Urothelium cell line (cell line): ENCODE data around the gene FAM219B.
"Not testable (repeated sequence)": the region's sequence is repeated elsewhere in the genome, so short reads cannot be mapped to it uniquely, and the experiment has no call there.

Experiments used
- DNase-seq: peaks from one replicate; pipeline ENCODE4 v3.0.0; 2011; ENCODE audit warnings: low spot score, mixed read lengths
- FAIRE-seq: peaks from 2 replicates; lab custom pipeline; 2011; peaks lifted over from hg19 to GRCh38; lab: Jason Lieb, UNC

FAM219B gene, protein sequence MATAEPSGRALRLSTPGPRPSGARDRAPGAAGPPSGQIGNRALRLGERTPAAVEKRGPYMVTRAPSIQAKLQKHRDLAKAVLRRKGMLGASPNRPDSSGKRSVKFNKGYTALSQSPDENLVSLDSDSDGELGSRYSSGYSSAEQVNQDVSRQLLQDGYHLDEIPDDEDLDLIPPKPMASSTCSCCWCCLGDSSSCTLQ

DNA sequence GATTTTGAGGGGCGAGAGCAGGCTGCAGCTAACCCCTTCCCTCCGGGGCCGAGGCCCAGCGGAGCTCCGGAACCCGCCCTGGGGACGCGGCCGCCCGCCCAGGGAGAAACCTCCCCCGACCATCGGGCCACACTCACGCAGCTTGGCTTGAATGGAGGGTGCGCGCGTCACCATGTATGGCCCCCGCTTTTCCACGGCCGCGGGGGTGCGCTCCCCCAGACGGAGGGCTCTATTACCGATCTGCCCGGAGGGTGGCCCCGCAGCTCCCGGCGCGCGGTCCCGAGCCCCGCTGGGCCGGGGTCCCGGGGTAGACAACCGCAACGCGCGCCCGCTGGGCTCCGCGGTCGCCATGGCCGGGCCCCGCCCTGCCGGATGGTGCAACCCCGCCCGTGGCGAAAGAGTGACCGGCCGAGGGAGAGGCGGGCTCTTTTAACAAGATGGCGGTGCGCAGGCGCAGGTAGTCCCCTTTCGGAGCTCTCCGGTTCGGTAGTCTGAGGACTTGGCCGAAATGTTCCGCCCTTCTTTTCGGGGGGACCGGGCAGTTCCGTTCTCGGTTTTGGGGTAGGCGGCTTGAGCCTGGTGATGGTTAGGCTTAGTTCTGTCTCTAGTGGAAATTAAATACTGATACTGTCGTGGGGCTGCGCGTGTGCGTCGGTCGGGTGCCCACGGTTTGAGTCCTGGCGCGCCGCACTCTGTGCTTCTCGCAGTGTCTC, at the start of gene FAM219B:
Gene FAM219B, minus strand, starts transcription at position 402 of the 713 bp plus-strand sequence. Its CDS starts 51 bp downstream, at position 351.
- no peak for FAIRE-seq
- DNase-seq = peak; percentile 92

DNA sequence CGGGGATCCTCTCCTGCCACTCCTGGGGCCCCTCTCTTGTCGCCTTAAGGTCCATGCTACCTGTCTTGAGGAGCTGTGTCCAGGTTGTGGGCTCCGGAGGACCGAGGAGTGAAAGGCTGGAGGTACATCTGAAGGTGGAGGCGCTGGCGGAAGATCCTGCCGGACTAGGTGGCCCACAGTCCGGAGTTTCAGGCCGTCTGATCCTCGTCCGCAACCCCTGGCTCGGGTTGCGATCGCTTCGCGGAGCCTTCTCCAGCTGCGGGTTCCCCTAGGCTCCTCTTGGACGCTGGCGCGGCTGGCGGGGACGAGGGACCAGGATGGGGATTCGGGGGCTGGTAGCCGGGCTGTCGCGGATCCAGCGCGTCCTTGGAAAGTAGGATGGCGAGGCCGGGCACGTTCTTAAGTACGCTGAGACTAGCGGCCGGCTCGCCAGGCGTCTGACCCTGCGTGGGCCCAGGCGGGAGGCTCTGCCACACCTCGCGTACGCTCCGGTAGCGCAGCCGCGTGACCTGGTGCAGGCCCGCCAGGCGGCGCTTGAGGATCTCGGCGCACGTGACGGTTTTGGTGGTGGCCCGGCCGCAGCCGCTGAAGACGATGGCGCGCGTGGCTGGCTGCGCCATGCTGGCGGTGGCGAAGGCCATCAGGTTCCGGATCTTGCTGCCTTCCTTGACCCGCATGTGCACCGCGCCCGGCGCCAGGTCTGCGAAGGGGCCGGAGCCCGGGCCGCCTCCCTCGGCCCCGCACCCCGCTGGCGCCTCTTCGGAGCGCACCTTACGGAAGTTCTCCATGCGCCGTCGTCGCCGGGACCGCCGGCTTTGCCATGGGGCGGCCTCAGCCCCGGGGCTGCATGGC, 49.4 kb upstream of the FAM219B start:
- DNase-seq = no peak

DNA sequence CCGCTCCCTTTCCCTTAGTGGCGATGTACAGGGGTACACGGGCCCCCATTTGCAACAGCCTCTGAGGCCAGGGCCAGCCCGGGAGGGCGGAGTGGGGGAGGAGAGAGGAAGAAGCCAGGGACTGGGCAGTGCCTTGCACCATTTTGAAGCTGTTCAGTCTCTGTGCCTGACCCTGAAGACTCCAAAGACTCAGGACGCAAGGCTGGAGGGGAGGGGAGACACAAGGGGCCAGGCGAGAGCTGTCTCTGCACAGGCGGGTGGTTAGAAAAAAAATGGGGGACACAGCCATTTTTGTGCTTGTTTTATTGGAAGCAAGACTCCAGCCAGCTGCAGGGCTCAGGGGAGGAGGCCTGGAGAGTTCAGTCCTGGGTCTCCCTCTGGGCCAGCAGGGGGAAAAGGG, 48.4 kb upstream of the FAM219B start:
- no peak for FAIRE-seq
- DNase-seq = no peak

More for the DNA sequence above, 49.4 kb upstream of the FAM219B start:
- no peak for FAIRE-seq

DNA sequence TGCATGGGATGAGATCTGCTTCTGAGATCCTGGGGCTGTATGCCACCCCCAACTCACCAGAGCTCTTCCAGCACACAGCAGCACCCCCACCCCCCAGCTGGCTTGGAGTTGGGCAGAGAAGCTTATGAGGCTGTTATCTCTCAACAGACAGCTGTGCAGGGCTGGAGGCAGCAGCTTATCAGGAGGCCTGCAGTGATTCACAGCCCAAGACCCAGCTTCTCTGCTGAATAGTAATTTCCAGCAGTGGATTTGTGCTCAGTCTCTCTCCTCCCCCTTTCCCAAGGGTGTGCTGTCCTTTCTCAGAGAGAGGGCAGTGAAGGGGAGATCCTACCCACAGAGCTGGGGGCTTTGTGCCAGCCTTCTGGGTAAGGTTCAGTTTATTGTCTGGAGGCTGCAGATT, 47.9 kb upstream of the FAM219B start:
- no peak for FAIRE-seq
- no peak for DNase-seq

DNA sequence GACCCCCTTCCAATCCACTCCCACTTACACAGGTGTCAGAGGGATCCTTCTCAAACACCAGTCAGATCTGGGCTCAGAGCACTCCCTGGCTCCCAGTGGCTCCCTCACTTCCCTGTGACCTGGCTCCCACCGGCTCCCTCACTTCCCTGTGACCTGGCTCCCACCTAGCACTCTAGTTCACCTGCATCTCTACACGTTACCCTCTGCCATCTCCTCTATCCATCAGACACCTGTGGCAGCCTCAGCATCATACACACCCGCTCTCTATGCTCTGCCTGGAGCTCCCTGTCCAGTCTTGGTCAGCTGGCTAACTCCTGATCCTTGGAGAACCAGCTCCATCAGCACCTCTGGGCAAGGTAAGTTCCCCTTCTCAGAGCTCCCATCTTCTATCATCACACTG, 44.4 kb upstream of the FAM219B start:
- DNase-seq (no peak), FAIRE-seq (no peak)

DNA sequence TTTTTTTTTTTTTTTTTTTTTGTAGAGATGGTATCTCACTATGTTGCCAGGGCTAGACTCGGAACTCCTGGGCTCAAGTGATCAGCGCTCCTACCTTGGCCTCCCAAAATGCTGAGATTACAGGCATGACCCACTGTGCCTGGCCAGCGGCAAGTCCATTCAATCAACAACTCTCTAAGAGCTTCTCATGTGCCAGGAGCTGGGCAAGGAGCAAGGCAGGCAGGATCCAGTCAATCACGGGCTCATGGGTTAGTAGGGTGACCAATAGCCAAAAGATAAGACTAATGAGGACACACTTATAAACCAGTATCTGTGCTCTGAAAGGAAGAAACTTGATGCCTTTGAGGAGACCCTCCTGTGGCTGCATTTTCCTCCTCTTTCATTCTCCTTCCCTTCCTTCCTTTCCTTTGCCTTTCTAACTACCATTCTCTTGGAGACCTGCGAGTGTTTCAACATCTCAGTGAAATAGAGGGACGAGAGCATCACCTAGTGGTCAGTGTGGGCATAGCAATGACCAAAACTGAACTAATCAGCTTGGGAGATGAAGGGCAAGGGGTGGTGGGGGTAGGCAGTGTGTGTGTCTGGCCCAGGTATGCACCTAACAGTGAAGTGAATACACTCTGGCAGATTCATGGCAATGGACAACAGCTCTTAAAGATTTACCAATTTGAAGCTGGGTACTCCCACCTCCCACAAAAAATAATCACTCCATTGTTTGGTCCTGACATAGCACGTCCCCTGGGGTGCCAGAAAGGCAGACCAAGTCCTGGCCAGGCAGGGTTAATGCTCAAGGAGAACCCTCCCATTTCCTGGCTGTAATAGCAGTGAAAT, 43.6 kb upstream of the FAM219B start:
- peak; percentile 17 for FAIRE-seq
- DNase-seq = peak; percentile 60

DNA sequence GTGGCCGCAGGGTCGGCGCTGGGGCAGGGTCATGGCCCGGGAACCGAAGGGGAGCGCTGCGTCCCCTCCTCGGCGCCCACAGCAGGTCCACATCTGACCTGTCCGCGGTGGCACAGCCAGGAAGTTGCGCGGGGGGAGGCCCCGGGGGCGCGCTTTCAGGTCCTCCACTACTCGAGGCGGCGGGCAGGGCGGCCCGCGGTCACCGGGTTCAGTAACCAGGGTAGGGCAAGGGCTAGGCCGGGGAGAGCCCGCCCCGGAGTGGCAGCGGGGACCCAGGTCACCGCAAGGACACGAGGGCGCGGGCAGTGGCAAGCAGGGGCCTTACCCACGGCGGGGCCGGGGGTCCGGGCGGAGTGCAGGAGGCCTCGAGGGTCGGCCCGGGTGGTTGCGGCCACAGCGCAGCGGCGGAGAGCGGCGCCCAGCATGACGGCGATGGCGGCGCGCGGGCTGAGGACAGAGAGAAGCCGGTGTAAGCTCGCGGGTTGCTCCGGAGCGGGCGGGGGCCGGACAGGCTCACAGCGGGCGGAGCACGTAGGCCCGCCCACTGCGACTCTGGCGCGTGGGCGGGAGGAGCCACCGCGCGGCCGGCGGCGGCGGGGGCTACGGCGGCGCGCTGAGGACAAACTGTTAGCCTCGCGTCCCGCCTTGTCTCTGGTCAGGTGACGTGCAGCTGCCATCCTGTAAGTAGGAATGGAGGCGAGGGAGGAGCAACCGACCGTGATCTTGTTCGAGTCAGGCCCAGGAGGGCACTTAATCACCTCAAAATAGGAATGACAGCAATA, 31.1 kb upstream of the FAM219B start, which contains the start of gene COX5A:
Gene COX5A, minus strand, starts transcription at position 484 of the 782 bp plus-strand sequence. Its CDS starts 59 bp downstream, at position 425.
- DNase-seq = peak; percentile 88
- peak; percentile 73 for FAIRE-seq

DNA sequence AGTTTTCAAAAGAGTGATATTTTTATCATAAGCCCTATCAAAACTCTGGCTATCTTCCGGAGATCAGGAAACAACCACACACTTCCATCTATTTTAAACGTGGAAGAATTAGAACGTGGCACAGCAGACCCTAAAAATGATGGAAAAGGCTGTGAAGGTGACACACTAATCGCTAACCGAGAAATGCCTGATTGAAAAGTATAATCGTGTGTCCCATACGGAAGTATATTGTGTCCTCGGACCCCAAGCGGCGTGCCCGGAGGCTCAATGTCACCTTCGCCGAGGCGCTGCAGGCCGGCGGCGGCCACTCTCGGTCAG, 30.6 kb upstream of the FAM219B start:
- no peak for FAIRE-seq
- DNase-seq = no peak

DNA sequence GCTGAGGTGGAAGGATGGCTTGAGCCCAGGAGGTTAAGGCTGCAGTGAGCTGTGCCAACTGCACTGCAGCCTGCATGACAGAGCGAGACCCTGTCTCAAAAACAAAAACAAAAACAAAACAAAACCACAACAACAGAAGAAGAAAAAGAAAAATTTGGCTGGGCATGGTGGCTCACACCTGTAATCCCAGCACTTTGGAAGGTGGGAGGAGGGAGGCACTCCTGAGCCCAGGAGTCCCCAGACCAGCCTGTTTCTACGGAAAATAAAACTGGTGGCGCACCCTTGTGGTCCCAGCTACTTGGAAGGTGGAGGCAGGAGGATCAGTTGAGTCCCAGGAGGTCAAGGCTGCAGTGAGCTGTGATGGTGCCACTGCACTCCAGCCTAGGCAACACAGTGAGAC, 28.5 kb upstream of the FAM219B start:
- FAIRE-seq, DNase-seq: not testable (repeated sequence)

DNA sequence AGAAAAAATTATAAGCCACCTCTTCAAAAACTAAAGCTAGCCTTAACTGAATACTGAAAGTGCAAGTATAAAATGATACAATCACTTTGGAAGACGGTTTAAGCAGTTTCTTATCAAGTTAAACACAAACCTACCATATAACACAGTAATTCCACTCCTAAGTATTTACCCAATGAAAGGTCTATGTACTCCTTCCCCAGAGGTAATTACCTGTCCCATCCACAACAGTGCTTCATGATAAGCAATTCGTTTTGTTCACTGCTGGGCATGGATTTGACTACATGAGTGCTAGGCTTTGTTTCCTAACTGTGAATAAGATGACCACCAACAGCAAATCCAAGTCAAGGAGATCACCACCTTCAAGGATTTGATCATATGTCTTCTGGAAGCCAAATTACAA, 26.9 kb upstream of the FAM219B start:
- FAIRE-seq = no peak
- DNase-seq = no peak

DNA sequence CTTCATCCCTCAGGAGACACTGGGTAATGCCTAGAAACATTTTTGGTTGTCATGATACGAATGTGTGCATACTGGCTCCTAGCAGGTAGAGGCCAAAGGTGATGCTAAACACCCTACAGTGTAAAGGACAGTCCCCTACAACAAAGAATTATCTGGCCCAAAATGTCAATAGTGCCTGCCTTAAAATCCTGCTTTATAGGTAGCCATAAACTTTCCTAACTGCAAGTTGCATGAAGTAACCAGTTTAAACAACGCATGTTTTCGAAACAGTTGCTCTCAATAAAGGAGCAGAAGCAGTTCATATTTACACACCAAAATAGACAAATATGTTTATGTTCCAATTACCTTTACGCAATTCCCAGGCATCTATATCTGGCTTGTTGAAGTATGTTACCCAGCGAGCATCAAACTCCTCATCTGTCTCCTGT, 22.1 kb upstream of the FAM219B start:
- no peak for DNase-seq
- FAIRE-seq = no peak

DNA sequence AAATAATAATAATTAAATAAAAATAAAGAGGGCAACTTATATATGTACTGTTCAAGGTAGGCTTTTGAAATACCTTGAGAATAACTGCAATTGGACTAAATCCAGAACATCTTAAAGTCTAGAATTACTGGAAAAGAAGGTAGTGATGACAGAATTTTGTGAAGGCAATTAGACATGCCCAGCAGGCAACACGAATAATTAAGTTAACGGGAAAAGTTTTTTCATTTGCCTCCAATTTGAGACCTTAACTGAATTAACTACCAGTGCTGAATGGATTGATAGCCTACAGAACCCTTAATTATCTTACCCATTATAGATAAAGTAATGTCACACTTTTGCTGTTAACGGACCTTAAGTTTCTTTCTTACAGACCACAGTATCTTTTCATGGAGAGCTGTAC, 17.9 kb upstream of the FAM219B start:
- FAIRE-seq = no peak
- no peak for DNase-seq

DNA sequence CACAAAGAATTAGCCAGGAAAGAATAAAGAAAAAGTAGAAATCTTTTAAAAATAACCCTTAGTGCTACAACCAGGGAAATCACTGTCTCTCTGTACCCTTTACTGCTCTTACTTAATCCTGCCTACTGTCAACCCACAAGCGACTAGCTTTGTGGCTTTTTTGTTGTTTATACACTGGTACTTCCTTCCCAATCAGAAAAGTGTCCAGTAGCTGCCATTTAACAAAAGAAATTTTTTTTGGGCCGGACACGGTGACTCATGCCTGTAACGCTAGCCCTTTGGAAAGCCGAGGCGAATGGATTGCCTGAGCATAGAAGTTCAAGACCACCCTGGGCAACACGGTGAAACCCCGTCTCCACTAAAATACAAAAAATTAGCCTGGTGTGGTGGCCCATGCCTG, 13.8 kb upstream of the FAM219B start:
- FAIRE-seq (no peak), DNase-seq (no peak)

DNA sequence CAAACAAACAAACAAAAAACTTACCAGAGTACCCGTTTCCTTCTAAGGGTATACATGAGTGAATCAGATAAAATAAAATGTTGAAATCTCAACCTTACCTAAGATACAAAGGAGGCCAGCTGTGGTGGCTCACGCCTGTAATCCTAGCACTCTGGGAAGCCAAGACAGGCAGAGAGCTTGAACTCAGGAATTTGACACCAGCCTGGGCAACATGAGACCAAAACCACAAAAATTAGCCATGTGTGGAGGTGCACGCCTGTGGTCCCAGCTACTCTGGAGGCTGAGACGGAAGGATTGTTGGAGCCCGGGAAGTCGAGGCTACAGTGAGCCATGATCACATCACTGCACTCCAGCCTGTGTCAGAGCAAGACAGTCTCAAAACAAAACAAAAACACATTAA, 11.0 kb upstream of the FAM219B start:
- FAIRE-seq (no peak), DNase-seq (no peak)

DNA sequence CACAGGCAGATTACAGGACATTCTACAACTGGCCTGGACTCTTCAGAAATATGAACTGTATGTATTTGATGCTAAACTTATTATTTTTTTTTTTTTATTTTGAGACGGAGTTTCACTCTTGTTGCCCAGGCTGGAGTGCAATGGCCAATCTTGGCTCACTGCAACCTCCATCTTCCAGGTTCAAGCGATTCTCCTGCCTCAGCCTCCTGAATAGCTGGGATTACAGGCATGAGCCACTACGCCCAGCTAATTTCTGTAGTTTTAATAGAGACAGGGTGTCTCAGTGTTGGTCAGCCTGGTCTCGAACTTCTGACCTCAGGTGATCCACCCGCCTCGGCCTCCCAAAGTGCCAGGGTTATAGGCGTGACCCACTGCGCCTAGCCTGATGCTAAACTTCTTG, 7.1 kb upstream of the FAM219B start:
- not testable (repeated sequence) for DNase-seq

DNA sequence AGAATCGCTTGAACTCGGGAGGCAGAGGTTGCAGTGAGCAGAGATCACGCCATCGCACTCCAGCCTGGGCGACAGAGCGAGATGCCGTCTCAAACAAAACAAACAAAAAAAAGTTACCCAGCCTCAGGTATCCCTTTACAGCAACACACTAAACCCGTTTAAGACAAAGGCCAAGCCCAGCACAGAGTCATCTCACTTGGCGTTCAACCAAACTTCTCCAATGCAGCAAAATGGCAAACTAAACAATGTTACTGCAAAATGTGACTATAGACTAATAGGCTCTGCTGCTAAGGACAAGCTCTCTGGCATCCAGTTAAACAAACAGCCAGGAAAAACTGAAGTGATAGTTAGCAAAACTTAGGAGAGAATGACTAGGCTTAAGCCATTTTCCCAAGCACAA, 6.4 kb upstream of the FAM219B start:
- FAIRE-seq = no peak
- no peak for DNase-seq

More for the DNA sequence above, 7.1 kb upstream of the FAM219B start:
- FAIRE-seq = not testable (repeated sequence)

DNA sequence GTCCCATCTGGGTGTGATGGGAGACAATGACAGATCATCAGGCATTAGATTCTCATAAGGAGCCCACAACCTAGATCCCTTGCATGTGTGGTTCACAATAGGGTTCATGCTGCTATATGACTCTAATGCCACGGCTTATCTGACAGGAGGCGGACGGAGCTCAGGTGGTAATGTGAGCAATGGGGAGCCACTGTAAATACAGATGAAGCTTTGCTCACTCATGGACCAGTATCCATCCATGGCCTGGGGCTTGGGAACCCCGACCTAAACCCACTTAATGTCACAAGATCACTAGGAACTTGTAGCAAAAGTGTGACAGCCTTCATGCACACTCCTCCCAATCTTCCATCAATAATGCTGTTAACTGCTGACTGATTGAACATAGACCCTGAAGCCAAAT, 2.0 kb upstream of the FAM219B start:
- no peak for FAIRE-seq
- DNase-seq = no peak

DNA sequence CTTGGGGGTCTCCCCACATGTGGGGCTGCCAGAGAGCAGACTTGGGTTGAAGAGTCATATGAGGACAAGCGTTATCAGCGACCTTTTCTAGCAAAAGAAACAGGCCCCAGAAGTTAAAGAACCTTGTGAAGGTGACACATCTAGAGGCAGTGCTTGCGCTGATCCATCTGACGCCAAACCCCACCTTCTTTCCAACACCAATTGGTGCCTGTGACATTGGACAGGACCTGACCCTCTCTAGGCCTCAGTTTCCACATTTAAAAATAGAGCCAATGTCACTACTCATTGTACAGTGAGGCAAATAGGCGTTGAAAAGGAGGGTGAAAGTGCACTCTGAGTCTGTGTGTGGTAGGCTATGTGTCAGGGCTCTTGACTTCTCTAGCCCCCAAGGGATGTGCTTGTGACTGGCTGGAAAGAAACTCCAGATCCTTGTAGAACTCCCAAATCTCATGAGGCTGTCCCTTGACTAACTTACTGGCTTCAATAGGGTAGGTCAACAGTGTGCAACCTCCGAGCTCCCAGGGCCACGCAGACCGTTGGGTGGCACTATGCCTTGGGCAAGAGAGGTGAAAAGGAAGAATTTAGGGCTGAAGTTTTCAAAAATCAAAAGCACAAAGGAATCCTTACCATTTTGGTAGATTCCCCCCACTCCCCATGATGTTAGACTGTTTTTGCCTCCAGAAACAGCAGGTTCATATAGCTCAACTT, 666 bp upstream of the FAM219B start:
- DNase-seq (no peak), FAIRE-seq (no peak)

DNA sequence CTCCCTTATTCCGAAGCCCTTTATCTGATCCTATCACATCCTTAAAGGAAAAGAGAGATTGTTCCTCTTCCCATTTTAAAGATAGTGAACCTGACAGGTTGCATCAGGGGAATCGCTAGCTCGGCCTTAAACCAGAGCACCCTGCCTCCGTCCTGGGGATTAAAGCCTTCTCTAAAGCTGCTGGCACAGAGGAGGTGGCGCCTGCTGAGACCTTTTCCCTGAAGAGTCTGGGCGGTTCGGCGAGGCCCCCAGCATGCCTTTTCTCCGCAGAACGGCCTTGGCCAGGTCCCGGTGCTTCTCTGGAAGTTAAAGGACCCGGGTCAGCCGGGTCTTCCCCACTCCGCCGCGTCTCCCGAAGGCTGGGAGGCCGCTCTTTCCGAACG, 593 bp downstream of the FAM219B start:
- FAIRE-seq = no peak
- DNase-seq = peak; percentile 35
